PC-9 (cell line): Measurements from ENCODE around the gene ZNF583. TPM values are rescaled to one million over a fixed set of nuclear protein-coding genes. Genes with fewer than 3 reads are reported as not detected.
A peak's percentile ranks its signal among the peaks of the same experiment; 100 is the strongest.

Source experiments
- BruUV-seq: library from RNA; stranded (reverse); fragments of 400-500 nt; replicated peaks from 2 replicates; lab custom pipeline; 2021; lab: Mats Ljungman, UMichigan
- CTCF ChIA-PET: fragments of 300-600 bp; sonication (Branson Sonifier 250); formaldehyde crosslinking; loops from one replicate; lab custom pipeline; 2022; ENCODE audit warnings: antibody characterized with exemption; lab: Charles Lee
- POLR2A ChIA-PET: fragments of 300-600 bp; sonication (Branson Sonifier 250); formaldehyde crosslinking; loops from one replicate; lab custom pipeline; 2022; ENCODE audit warnings: antibody characterized with exemption; ENCODE audit not compliant: unreplicated experiment; lab: Charles Lee
- DNase-seq, 2 experiments: peaks; one replicate each; pipeline versions ENCODE4 v3.0.0 to v3.0.0-alpha.2; 2015 to 2022; ENCODE audit warnings: mixed read lengths in 1 of 2
- H2AFZ ChIP-seq: fragments of 200-600 bp; sonication (generic); 2 replicates; pipeline ENCODE4 v1.8.1; 2017; ENCODE audit warnings: antibody characterized with exemption
- H3F3A ChIP-seq: fragments of 200-600 bp; sonication (generic); 2 replicates; pipeline ENCODE4 v1.8.1; 2017; ENCODE audit warnings: antibody characterized with exemption, mild to moderate bottlenecking, low read depth; ENCODE audit not compliant: insufficient read depth
- H3K27ac ChIP-seq: fragments of 200-600 bp; sonication (generic); 2 replicates; pipeline ENCODE4 v1.6.1; 2016; ENCODE audit warnings: mixed run types
- H3K27me3 ChIP-seq: fragments of 200-600 bp; sonication (generic); 2 replicates; pipeline ENCODE4 v1.6.1; 2016; ENCODE audit warnings: low read depth, mixed run types; ENCODE audit not compliant: insufficient read depth
- H3K36me3 ChIP-seq: fragments of 200-600 bp; sonication (generic); 2 replicates; pipeline ENCODE4 v1.6.1; 2016; ENCODE audit warnings: low read depth, mixed run types
- H3K4me1 ChIP-seq: fragments of 200-600 bp; sonication (generic); replicated peaks from 2 replicates; pipeline ENCODE4 v1.6.1; 2016; ENCODE audit warnings: mixed run types; ENCODE audit not compliant: insufficient read depth
- H3K4me2 ChIP-seq: fragments of 200-600 bp; sonication (generic); 2 replicates; pipeline ENCODE4 v1.6.1; 2017; ENCODE audit warnings: mixed run types
- H3K4me3 ChIP-seq: fragments of 200-600 bp; sonication (generic); 2 replicates; pipeline ENCODE4 v1.6.1; 2016; ENCODE audit warnings: mixed run types
- H3K79me2 ChIP-seq: fragments of 200-600 bp; sonication (generic); 2 replicates; pipeline ENCODE4 v1.6.1; 2017; ENCODE audit warnings: low read depth, mixed run types
- H3K9me2 ChIP-seq: fragments of 200-600 bp; sonication (generic); 2 replicates; pipeline ENCODE4 v1.8.1; 2017; ENCODE audit warnings: mild to moderate bottlenecking; ENCODE audit not compliant: insufficient read depth
- H3K9me3 ChIP-seq: fragments of 200-600 bp; sonication (generic); 2 replicates; pipeline ENCODE4 v1.8.1; 2016; ENCODE audit warnings: low read depth; ENCODE audit not compliant: insufficient read depth
- H4K20me1 ChIP-seq: fragments of 200-600 bp; sonication (generic); 2 replicates; pipeline ENCODE4 v1.8.1; 2017; ENCODE audit not compliant: insufficient read depth
- EZH2 ChIP-seq: fragments of 200-600 bp; sonication (generic); IDR thresholded peaks from 2 replicates; pipeline ENCODE4 v1.8.0; 2017; ENCODE audit warnings: antibody characterized with exemption, low read depth
- intact Hi-C: fragments of 100-400 bp; cut with micrococcal nuclease; formaldehyde crosslinking; loops from one replicate; pipeline ENCODE4 v1.10.0; 2022; ENCODE audit not compliant: unreplicated experiment
- total RNA-seq: library from RNA; stranded (reverse); gene quantifications from 2 replicates; pipeline ENCODE4 v1.2.3, GENCODE V29; 2021
- TF ChIP-seq, protein P1 (sequence below): fragments of 200-600 bp; sonication (generic); conservative IDR thresholded peaks from 2 replicates; pipeline ENCODE4 v1.6.1; 2017; ENCODE audit warnings: mixed run types, antibody characterized with exemption, mild to moderate bottlenecking, moderate library complexity

Gene ZNF583
- total RNA-seq, 1 experiment from 2014 or later = 3.1 TPM

DNA sequence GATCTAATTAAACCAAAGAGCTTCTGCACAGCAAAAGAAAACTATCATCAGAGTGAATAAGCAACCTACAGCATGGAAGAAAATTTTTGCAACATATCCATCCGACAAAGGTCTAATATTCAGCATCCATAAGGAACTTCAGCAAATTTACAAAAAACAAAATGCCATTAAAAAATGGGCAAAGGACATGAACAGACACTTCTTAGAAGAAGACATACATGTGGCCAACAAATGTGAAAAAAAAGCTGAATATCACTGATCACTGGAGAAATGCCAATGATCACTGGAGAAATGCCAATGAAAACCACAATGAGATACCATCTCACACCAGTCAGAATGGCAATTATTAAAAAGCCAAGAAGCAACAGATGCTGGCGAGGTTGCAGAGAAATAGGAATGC lies 43.3 kb upstream of the ZNF583 start:
- no peaks in the 10 kb centered on the region for H3K9me2 ChIP-seq
- H3K4me2 ChIP-seq = no peak overlapping the region
- no peak overlapping the region for H3K4me3 ChIP-seq
- no peak overlapping the region for H3K27ac ChIP-seq
- no peaks in the 10 kb centered on the region for H3K4me1 ChIP-seq
- TF ChIP-seq, protein P1, sequence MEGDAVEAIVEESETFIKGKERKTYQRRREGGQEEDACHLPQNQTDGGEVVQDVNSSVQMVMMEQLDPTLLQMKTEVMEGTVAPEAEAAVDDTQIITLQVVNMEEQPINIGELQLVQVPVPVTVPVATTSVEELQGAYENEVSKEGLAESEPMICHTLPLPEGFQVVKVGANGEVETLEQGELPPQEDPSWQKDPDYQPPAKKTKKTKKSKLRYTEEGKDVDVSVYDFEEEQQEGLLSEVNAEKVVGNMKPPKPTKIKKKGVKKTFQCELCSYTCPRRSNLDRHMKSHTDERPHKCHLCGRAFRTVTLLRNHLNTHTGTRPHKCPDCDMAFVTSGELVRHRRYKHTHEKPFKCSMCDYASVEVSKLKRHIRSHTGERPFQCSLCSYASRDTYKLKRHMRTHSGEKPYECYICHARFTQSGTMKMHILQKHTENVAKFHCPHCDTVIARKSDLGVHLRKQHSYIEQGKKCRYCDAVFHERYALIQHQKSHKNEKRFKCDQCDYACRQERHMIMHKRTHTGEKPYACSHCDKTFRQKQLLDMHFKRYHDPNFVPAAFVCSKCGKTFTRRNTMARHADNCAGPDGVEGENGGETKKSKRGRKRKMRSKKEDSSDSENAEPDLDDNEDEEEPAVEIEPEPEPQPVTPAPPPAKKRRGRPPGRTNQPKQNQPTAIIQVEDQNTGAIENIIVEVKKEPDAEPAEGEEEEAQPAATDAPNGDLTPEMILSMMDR = no peak
- no peak for TF ChIP-seq EZH2
- peaks cover 14% of the 10 kb centered on the region for H3K9me3 ChIP-seq
- peaks cover 17% of the 10 kb centered on the region for H3K27me3 ChIP-seq
- H2AFZ ChIP-seq = no peak overlapping the region
- CTCF ChIA-PET = no interaction called here
- no peaks in the 10 kb centered on the region for H4K20me1 ChIP-seq
- H3K79me2 ChIP-seq = no peaks in the 10 kb centered on the region
- H3F3A ChIP-seq = no peaks in the 10 kb centered on the region
- no peaks in the 10 kb centered on the region for H3K36me3 ChIP-seq
- POLR2A ChIA-PET = no interaction called here
- no TSS peak for BruUV-seq
- intact Hi-C loops = no loop called here
- no peak for DNase-seq

DNA sequence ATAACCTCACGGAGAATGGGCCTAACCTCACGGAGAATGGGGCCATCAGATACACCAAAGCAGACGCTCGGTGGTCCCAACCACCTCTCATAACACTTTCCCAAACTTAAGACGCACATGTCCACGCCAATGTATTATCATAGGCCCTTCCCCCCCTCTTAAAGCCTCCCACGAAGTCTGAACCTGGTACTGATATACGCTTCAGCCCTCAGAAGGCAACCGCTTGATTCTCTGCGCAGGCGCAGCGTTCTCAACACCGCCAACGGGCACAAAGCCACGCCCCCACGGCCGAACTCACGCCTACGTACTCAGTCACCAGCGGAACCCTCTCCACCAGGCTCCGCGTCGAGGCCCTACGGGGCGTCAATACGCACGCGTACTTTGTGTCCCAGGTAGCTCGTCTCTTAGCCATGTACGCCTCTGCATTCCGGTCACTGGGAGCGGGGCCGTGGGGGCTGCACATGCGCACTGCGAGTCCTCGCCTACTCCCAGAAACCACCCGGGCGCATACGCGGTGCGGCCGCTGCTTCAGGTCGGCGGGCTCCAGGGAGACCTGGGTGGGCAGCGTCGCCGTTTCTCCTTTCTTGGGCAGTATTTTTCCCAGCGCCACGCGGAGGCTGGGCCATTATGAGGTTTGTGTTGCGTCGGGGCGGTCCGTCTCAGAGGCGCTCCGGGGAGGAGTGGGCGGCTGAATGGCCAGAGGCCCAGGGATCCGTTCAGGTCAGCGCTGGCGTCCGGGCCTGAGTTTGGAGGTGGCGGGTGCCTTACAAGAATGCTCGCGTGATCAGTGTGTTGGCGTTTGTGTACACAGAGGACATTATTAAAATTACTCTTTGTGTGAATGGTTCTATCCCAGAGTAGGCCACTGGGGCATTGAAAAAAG lies 36.1 kb upstream of the ZNF583 start:
- no peak for TF ChIP-seq EZH2
- TF ChIP-seq, protein P1 = no peak
- no peak overlapping the region for H3K27ac ChIP-seq
- no peak overlapping the region for H2AFZ ChIP-seq
- H3K4me2 ChIP-seq = peak overlapping the region; percentile 5; the same call in 1 of the 2 replicates
- intact Hi-C loops = no loop called here
- peak in 1 of 2 experiments; percentile 45 for DNase-seq
- H3K9me3 ChIP-seq = peaks cover 11% of the 10 kb centered on the region
- no peaks in the 10 kb centered on the region for H4K20me1 ChIP-seq
- no peaks in the 10 kb centered on the region for H3K4me1 ChIP-seq
- CTCF ChIA-PET = interaction anchor here (0.7 kb wide), 1 partner anchor 302 kb away, joined by 3 read pairs; no protein-coding TSS in a partner anchor
- no peaks in the 10 kb centered on the region for H3K36me3 ChIP-seq
- H3K9me2 ChIP-seq = no peaks in the 10 kb centered on the region
- H3K4me3 ChIP-seq = no peak overlapping the region; the same call in 1 of the 2 replicates
- H3K79me2 ChIP-seq = no peaks in the 10 kb centered on the region
- BruUV-seq = no TSS peak
- H3F3A ChIP-seq = no peaks in the 10 kb centered on the region
- POLR2A ChIA-PET = no interaction called here
- H3K27me3 ChIP-seq = 0 out of 2 replicates have a peak, but pooled peaks cover 18% of the 10 kb centered on the region

DNA sequence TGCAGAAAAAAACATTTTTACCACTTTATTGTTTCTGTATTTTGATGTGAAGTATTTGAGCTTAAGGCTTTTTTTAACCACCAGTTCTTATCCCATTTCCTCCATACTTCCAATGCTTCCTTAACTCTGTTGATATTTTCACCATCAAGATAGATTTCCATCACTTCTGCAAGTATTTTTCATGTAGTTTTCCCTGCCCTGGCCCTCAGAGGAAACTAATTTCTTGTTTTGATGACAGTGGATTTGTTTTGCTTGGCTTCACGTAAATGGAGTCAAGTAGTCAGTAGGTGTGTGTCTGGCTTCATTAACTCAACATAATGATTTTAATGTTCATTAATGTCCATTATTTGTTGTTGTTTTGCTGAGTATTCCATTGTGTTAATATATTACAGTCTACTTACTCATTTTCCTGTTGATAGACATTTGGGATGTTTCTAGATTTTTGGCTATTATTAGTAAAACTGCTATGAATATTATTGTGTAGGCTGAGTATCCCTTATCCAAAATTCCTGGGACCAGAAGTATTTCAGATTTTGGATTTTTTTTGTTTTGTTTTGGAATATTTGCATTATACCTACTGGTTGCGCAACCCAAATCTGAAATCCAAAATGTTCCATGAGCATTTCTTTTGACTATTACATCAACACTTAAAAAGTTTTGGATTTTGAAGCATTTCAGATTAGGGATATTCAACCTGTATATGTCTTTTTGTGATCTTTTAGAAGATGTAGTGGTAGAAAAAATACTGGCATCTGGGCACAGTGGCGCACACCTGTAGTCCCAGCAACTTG lies 34.1 kb upstream of the ZNF583 start:
- no peak for DNase-seq
- Histone ChIP-seq H3F3A (no peaks in the 10 kb centered on the region), H3K79me2 (no peaks in the 10 kb centered on the region), H2AFZ (no peak overlapping the region), H3K27me3 (0 out of 2 replicates have a peak, but pooled peaks cover 12% of the 10 kb centered on the region), H3K9me3 (peaks cover 10% of the 10 kb centered on the region), H4K20me1 (no peaks in the 10 kb centered on the region), H3K4me1 (no peaks in the 10 kb centered on the region), H3K36me3 (no peaks in the 10 kb centered on the region), H3K27ac (no peak overlapping the region), H3K4me3 (no peak overlapping the region), H3K4me2 (no peak overlapping the region), H3K9me2 (no peaks in the 10 kb centered on the region)
- CTCF ChIA-PET = no interaction called here
- no TSS peak for BruUV-seq
- POLR2A ChIA-PET = no interaction called here
- TF ChIP-seq EZH2 = no peak
- TF ChIP-seq, protein P1 = no peak
- intact Hi-C loops = no loop called here
